HepG2 (cell line): ENCODE results near the gene ORC6. TPM values are rescaled to one million over a fixed set of nuclear protein-coding genes. Genes with fewer than 3 reads are reported as not detected.

Experiments used
- ARNTL ChIP-seq: sonication (generic); formaldehyde crosslinking; IDR thresholded peaks from 2 replicates; pipeline ENCODE4 v1.4.0; 2020; ENCODE audit warnings: mild to moderate bottlenecking, missing genetic modification reagents
- DR1 ChIP-seq: sonication (generic); formaldehyde crosslinking; IDR thresholded peaks from 2 replicates; pipeline ENCODE4 v1.8.0; 2021; ENCODE audit warnings: mild to moderate bottlenecking, missing genetic modification reagents, inconsistent platforms
- HOXD1 ChIP-seq: sonication (generic); formaldehyde crosslinking; IDR thresholded peaks from 2 replicates; pipeline ENCODE4 v1.5.0; 2020; ENCODE audit warnings: missing genetic modification reagents
- KDM3A ChIP-seq: IDR thresholded peaks from 2 replicates; pipeline ENCODE4 v1.6.1; 2018; ENCODE audit warnings: low read depth, missing compliant biosample characterization
- KMT2B ChIP-seq: IDR thresholded peaks from 2 replicates; pipeline ENCODE4 v1.6.1; 2016; ENCODE audit warnings: missing genetic modification reagents, missing compliant biosample characterization
- NR1H2 ChIP-seq: sonication (generic); formaldehyde crosslinking; IDR thresholded peaks from 2 replicates; pipeline ENCODE4 v1.8.1; 2022; ENCODE audit warnings: low read depth, missing genetic modification reagents, borderline replicate concordance
- POLR2AphosphoS2 ChIP-seq: IDR thresholded peaks from 2 replicates; pipeline ENCODE4 v1.6.1; 2011; ENCODE audit warnings: low read depth, low read length, improper control_type of control experiment
- RARG ChIP-seq: sonication (generic); formaldehyde crosslinking; IDR thresholded peaks from 2 replicates; pipeline ENCODE4 v1.4.0; 2020; ENCODE audit warnings: low read depth, mild to moderate bottlenecking, missing genetic modification reagents
- RELA ChIP-seq: sonication (generic); formaldehyde crosslinking; IDR thresholded peaks from 2 replicates; pipeline ENCODE4 v1.4.0; 2020; ENCODE audit warnings: missing genetic modification reagents
- ZNF3 ChIP-seq: IDR thresholded peaks from 2 replicates; pipeline ENCODE4 v1.7.0; 2017; ENCODE audit warnings: inconsistent platforms
- polyA plus RNA-seq, 8 experiments: library from polyadenylated mRNA; depleted of rRNA in 3 of 8; stranded (reverse) in 7 of 8; unstranded in 1 of 8; fragments of >200 nt; fragmentation: Illumina TruSeq in 4 of 8; extraction: Trizol in 4 of 8; gene quantifications; 2 replicates each; pipeline versions ENCODE4 v1.2.1 to v1.2.3, GENCODE V29; 2011 to 2016; ENCODE audit warnings: low read depth in 4 of 8, missing spikeins in 1 of 8, mixed read lengths in 1 of 8; ENCODE audit not compliant: insufficient read depth in 1 of 8
- total RNA-seq, 5 experiments: library from RNA; depleted of rRNA; stranded (reverse); fragments of >200 nt; fragmentation: Illumina TruSeq; extraction: Trizol; gene quantifications; 2 replicates each; pipeline ENCODE4 v1.2.3, GENCODE V29; 2016; ENCODE audit warnings: low read depth in 1 of 5
- TF ChIP-seq, protein P1 (sequence below): sonication (generic); formaldehyde crosslinking; IDR thresholded peaks from 2 replicates; pipeline ENCODE4 v1.5.0; 2020; ENCODE audit warnings: mild to moderate bottlenecking, missing genetic modification reagents, borderline replicate concordance
- TF ChIP-seq, protein P2 (sequence below): sonication (generic); formaldehyde crosslinking; IDR thresholded peaks from 2 replicates; pipeline ENCODE4; 2020; ENCODE audit warnings: missing genetic modification reagents, mild to moderate bottlenecking, borderline replicate concordance
- TF ChIP-seq, protein P3 (sequence below): sonication (generic); formaldehyde crosslinking; IDR thresholded peaks from 2 replicates; pipeline ENCODE4 v1.9.0; 2021; ENCODE audit warnings: missing genetic modification reagents, borderline replicate concordance
- TF ChIP-seq, protein P4 (sequence below): sonication (generic); formaldehyde crosslinking; IDR thresholded peaks from 2 replicates; pipeline ENCODE4 v1.4.0; 2020; ENCODE audit warnings: missing genetic modification reagents, borderline replicate concordance

Gene ORC6
- total and polyA plus RNA-seq, 2 of the 13 experiments (the other 11 are each of a cell fraction or from before 2014, with no cell fraction given), result 34.2 to 69.8 TPM

DNA sequence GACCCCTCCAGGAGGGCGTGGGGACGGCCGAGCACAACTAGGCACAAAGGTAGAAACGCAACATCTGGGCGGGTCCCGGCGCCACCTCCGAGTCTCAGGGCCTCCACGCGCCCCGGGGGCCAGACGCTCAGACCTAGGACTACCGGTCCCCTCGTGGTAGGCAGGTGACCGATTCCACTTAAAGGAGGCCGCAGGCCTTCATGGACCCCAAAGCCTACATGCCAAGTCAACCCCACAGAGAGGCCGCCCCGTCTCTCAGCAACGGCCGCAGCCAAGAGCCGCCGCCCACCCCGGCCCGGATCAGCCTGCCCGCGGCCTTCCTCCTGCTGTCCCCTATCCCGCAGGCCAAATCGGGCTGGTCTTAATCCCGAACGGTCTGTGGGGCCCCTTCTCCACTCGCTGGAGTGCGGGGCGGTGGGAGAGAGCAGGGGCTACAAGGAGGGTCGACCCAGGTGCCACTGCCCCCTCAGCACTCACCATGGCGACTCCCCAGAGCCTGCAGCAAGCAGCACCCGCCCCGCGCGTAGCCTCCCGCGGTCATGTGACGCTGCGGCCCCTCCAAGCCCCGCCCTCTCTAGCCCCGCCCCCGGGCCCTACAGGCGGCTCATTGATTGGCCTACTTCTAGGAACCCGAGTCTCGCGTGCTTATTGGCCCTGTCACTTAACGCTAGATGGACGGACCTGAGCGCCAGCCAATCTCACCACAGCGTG lies 650 bp upstream of the ORC6 start, which contains the start of gene VPS35 (continued):
- TF ChIP-seq, protein P1, sequence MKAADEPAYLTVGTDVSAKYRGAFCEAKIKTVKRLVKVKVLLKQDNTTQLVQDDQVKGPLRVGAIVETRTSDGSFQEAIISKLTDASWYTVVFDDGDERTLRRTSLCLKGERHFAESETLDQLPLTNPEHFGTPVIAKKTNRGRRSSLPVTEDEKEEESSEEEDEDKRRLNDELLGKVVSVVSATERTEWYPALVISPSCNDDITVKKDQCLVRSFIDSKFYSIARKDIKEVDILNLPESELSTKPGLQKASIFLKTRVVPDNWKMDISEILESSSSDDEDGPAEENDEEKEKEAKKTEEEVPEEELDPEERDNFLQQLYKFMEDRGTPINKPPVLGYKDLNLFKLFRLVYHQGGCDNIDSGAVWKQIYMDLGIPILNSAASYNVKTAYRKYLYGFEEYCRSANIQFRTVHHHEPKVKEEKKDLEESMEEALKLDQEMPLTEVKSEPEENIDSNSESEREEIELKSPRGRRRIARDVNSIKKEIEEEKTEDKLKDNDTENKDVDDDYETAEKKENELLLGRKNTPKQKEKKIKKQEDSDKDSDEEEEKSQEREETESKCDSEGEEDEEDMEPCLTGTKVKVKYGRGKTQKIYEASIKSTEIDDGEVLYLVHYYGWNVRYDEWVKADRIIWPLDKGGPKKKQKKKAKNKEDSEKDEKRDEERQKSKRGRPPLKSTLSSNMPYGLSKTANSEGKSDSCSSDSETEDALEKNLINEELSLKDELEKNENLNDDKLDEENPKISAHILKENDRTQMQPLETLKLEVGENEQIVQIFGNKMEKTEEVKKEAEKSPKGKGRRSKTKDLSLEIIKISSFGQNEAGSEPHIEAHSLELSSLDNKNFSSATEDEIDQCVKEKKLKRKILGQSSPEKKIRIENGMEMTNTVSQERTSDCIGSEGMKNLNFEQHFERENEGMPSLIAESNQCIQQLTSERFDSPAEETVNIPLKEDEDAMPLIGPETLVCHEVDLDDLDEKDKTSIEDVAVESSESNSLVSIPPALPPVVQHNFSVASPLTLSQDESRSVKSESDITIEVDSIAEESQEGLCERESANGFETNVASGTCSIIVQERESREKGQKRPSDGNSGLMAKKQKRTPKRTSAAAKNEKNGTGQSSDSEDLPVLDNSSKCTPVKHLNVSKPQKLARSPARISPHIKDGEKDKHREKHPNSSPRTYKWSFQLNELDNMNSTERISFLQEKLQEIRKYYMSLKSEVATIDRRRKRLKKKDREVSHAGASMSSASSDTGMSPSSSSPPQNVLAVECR (CRISPR knock-in tag), result peak; percentile 74
- TF ChIP-seq, protein P2, sequence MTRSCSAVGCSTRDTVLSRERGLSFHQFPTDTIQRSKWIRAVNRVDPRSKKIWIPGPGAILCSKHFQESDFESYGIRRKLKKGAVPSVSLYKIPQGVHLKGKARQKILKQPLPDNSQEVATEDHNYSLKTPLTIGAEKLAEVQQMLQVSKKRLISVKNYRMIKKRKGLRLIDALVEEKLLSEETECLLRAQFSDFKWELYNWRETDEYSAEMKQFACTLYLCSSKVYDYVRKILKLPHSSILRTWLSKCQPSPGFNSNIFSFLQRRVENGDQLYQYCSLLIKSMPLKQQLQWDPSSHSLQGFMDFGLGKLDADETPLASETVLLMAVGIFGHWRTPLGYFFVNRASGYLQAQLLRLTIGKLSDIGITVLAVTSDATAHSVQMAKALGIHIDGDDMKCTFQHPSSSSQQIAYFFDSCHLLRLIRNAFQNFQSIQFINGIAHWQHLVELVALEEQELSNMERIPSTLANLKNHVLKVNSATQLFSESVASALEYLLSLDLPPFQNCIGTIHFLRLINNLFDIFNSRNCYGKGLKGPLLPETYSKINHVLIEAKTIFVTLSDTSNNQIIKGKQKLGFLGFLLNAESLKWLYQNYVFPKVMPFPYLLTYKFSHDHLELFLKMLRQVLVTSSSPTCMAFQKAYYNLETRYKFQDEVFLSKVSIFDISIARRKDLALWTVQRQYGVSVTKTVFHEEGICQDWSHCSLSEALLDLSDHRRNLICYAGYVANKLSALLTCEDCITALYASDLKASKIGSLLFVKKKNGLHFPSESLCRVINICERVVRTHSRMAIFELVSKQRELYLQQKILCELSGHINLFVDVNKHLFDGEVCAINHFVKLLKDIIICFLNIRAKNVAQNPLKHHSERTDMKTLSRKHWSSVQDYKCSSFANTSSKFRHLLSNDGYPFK, result peak; percentile 84
- TF ChIP-seq, protein P3, sequence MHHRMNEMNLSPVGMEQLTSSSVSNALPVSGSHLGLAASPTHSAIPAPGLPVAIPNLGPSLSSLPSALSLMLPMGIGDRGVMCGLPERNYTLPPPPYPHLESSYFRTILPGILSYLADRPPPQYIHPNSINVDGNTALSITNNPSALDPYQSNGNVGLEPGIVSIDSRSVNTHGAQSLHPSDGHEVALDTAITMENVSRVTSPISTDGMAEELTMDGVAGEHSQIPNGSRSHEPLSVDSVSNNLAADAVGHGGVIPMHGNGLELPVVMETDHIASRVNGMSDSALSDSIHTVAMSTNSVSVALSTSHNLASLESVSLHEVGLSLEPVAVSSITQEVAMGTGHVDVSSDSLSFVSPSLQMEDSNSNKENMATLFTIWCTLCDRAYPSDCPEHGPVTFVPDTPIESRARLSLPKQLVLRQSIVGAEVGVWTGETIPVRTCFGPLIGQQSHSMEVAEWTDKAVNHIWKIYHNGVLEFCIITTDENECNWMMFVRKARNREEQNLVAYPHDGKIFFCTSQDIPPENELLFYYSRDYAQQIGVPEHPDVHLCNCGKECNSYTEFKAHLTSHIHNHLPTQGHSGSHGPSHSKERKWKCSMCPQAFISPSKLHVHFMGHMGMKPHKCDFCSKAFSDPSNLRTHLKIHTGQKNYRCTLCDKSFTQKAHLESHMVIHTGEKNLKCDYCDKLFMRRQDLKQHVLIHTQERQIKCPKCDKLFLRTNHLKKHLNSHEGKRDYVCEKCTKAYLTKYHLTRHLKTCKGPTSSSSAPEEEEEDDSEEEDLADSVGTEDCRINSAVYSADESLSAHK, result 0 out of 2 replicates have a peak, but pooled peaks have one; percentile 76
- TF ChIP-seq RARG (CRISPR knock-in tag), result no peak; the same call in 1 of the 2 replicates
- TF ChIP-seq POLR2AphosphoS2, result no peak
- TF ChIP-seq NR1H2 (CRISPR knock-in tag), result peak; percentile 82; the same call in 1 of the 2 replicates
- peak; percentile 50; the same call in 1 of the 2 replicates for TF ChIP-seq ZNF3 (CRISPR knock-in tag)
- TF ChIP-seq KMT2B (CRISPR knock-in tag), result peak; percentile 75; the same call in 1 of the 2 replicates
- TF ChIP-seq KDM3A (CRISPR knock-in tag), result peak; percentile 63; the same call in 1 of the 2 replicates
- TF ChIP-seq HOXD1 (CRISPR knock-in tag), result peak; percentile 9; the same call in 1 of the 2 replicates
- peak; percentile 77 for TF ChIP-seq DR1 (CRISPR knock-in tag)
- TF ChIP-seq RELA (CRISPR knock-in tag), result 0 out of 2 replicates have a peak, but pooled peaks have one; percentile 20
- peak; percentile 18; the same call in 1 of the 2 replicates for TF ChIP-seq ARNTL
- TF ChIP-seq, protein P4, sequence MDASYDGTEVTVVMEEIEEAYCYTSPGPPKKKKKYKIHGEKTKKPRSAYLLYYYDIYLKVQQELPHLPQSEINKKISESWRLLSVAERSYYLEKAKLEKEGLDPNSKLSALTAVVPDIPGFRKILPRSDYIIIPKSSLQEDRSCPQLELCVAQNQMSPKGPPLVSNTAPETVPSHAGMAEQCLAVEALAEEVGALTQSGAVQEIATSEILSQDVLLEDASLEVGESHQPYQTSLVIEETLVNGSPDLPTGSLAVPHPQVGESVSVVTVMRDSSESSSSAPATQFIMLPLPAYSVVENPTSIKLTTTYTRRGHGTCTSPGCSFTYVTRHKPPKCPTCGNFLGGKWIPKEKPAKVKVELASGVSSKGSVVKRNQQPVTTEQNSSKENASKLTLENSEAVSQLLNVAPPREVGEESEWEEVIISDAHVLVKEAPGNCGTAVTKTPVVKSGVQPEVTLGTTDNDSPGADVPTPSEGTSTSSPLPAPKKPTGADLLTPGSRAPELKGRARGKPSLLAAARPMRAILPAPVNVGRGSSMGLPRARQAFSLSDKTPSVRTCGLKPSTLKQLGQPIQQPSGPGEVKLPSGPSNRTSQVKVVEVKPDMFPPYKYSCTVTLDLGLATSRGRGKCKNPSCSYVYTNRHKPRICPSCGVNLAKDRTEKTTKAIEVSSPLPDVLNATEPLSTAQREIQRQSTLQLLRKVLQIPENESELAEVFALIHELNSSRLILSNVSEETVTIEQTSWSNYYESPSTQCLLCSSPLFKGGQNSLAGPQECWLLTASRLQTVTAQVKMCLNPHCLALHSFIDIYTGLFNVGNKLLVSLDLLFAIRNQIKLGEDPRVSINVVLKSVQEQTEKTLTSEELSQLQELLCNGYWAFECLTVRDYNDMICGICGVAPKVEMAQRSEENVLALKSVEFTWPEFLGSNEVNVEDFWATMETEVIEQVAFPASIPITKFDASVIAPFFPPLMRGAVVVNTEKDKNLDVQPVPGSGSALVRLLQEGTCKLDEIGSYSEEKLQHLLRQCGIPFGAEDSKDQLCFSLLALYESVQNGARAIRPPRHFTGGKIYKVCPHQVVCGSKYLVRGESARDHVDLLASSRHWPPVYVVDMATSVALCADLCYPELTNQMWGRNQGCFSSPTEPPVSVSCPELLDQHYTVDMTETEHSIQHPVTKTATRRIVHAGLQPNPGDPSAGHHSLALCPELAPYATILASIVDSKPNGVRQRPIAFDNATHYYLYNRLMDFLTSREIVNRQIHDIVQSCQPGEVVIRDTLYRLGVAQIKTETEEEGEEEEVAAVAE (CRISPR knock-in tag), result 0 out of 2 replicates have a peak, but pooled peaks have one; percentile 83
